Effector memory CD4-positive, alpha-beta T cell (primary cell): ENCODE data around the gene BRPF1.

Experiments
- DNase-seq, 3 donors: peaks; one replicate each; pipeline ENCODE4 v3.0.0-alpha.2; 2020
- H3K27ac ChIP-seq: 2 replicates; pipeline ENCODE4 v1.7.0; 2013; ENCODE audit warnings: mild to moderate bottlenecking, low read length, moderate library complexity; ENCODE audit not compliant: insufficient read depth, poor library complexity, severe bottlenecking
- H3K27me3 ChIP-seq: replicated peaks from 2 replicates; pipeline ENCODE4 v1.7.0; 2013; ENCODE audit warnings: mild to moderate bottlenecking, low read length; ENCODE audit not compliant: insufficient read depth, control insufficient read depth, poor library complexity, severe bottlenecking
- H3K36me3 ChIP-seq: 2 replicates; pipeline ENCODE4 v1.7.0; 2013; ENCODE audit warnings: mild to moderate bottlenecking, low read length, moderate library complexity; ENCODE audit not compliant: control insufficient read depth, insufficient read depth
- H3K4me1 ChIP-seq: 2 replicates; pipeline ENCODE4 v1.7.0; 2013; ENCODE audit warnings: low read length, mild to moderate bottlenecking; ENCODE audit not compliant: control insufficient read depth, insufficient read depth, poor library complexity, severe bottlenecking
- H3K4me3 ChIP-seq: 2 replicates; pipeline ENCODE4 v1.7.0; 2013; ENCODE audit warnings: low read length, low read depth, mild to moderate bottlenecking; ENCODE audit not compliant: insufficient read depth, poor library complexity, severe bottlenecking
- H3K9me3 ChIP-seq: 2 replicates; pipeline ENCODE4 v1.7.0; 2013; ENCODE audit warnings: mild to moderate bottlenecking, low read length, moderate library complexity; ENCODE audit not compliant: control insufficient read depth

The BRPF1 gene

DNA sequence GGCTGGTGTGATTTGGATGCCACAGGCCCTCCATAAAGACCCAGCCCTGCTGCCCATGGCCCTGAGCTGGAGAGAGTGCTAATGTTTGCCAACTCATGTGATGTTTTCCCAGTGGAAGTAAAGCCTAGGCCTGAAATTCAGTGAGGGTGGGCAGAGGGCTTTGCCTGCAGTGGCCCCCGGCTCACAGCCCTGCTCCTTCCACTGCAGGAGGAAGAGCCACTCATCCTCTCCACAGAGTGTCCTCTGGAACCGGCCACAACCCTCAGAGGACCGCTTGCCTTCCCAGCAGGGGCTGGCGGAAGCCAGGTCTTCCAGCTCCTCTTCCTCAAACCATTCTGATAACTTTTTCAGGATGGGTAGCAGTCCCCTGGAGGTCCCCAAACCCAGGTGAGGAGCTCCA is 41.8 kb upstream of the BRPF1 start:
- no peak for DNase-seq
- peaks cover 98% of the 10 kb centered on the region for H3K36me3 ChIP-seq

GRCh38 chr3:9690451-9691450 is 40.8 kb upstream of the BRPF1 start:
- no peak for DNase-seq
- no peak overlapping the region for H3K27ac ChIP-seq
- H3K4me3 ChIP-seq, result no peak overlapping the region
- no peaks in the 10 kb centered on the region for H3K9me3 ChIP-seq
- no peaks in the 10 kb centered on the region for H3K27me3 ChIP-seq
- no peaks in the 10 kb centered on the region for H3K4me1 ChIP-seq
- H3K36me3 ChIP-seq, result peaks cover 98% of the 10 kb centered on the region

More for the DNA sequence above, 41.8 kb upstream of the BRPF1 start:
- Histone ChIP-seq H3K4me3 (no peak overlapping the region), H3K4me1 (no peaks in the 10 kb centered on the region), H3K9me3 (no peaks in the 10 kb centered on the region), H3K27me3 (no peaks in the 10 kb centered on the region), H3K27ac (no peak overlapping the region)

DNA sequence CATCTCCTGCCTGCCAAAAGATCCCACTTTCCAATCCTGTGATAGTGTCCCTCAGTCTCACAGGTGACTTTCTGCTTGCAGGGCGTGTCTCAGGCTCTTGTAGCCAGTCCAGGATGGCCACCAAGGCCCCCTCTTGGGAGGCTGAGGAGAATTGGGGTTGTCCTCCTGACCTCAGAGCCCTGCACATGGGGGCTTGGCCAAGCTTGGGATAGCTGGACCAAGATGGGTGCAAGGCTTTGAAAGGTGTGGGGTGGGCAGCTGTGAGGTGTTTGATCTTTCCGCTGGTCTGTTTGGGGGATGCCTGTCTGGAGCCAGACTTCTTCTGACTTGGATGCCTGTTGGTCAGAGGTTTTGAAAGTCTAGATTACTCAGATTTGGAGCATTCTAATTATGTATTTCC is 39.9 kb upstream of the BRPF1 start:
- no peak overlapping the region for H3K4me3 ChIP-seq
- H3K4me1 ChIP-seq, result no peaks in the 10 kb centered on the region
- no peak for DNase-seq
- H3K36me3 ChIP-seq, result peaks cover 91% of the 10 kb centered on the region
- no peaks in the 10 kb centered on the region for H3K9me3 ChIP-seq
- H3K27ac ChIP-seq, result no peak overlapping the region
- no peaks in the 10 kb centered on the region for H3K27me3 ChIP-seq

GRCh38 chr3:9692416-9692815 is 39.1 kb upstream of the BRPF1 start:
- Histone ChIP-seq H3K4me1 (no peaks in the 10 kb centered on the region), H3K4me3 (no peak overlapping the region), H3K27ac (no peak overlapping the region), H3K9me3 (no peaks in the 10 kb centered on the region), H3K27me3 (no peaks in the 10 kb centered on the region), H3K36me3 (peaks cover 92% of the 10 kb centered on the region)
- DNase-seq, result no peak

- Histone ChIP-seq H3K27me3 (no peaks in the 10 kb centered on the region), H3K4me3 (no peak overlapping the region), H3K9me3 (no peaks in the 10 kb centered on the region), H3K4me1 (no peaks in the 10 kb centered on the region), H3K27ac (no peak overlapping the region), H3K36me3 (peaks cover 71% of the 10 kb centered on the region)
- no peak for DNase-seq
Measured at GRCh38 chr3:9695345-9695744, 36.2 kb upstream of the BRPF1 start.

DNA sequence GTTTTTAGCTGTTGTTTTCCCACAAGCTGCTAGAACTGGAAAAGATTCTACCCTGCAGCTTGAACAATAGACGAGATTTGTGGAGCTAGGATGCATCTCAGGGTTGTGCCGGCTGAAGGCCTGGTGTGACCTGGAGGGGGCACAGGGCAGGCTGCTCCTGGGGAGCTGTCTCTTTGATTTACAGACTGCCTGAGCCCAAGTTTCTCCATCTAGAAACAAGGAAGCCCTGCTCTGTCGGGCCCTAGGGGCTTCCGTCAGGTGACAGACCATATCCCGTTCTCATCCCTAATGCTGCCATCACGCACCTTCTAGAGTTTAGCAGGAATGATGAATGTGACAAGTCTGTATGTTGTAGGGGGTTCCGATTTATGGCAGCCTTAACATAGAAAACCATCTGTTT is 35.8 kb upstream of the BRPF1 start:
- Histone ChIP-seq H3K36me3 (peaks cover 67% of the 10 kb centered on the region), H3K4me1 (no peaks in the 10 kb centered on the region), H3K9me3 (no peaks in the 10 kb centered on the region), H3K27ac (no peak overlapping the region), H3K27me3 (no peaks in the 10 kb centered on the region), H3K4me3 (no peak overlapping the region)
- DNase-seq, result no peak

DNA sequence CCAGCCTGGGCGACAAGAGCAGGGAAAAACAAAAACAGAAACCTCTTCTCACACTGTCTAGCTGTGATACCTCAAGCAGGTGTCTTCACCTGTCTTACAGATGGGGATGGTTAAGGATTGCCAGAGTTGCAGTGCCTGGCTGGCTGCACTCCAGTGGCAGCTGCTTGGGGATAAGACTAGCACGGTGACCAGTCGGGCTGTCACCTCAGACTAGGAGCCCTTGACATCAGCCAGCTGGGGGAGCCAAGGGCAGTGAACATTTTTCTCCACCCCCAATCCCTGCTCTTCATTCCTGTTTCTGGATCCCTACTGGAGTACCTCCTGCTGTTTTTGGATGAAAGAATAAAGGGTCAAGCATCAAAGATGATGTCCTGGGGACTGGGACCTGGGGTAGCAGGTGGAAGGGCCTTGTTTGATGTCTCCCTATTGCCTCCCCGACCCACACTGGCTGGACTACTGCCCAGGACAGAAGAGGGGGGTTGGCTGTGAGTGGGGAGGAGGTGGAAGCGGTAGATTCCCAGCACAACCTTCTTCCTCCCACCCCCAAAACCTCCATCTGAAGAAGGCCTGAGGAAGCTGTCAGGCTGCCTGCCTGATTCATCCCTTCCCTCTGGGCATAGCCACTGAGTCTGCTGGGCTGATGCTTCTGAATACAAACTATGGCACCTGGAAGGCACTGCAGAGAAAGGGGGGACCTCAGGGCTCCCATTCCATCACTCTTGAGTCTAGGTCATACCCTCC is 34.9 kb upstream of the BRPF1 start:
- Histone ChIP-seq H3K9me3 (no peaks in the 10 kb centered on the region), H3K27me3 (no peaks in the 10 kb centered on the region), H3K27ac (no peak overlapping the region), H3K4me1 (no peaks in the 10 kb centered on the region), H3K4me3 (no peak overlapping the region), H3K36me3 (peaks cover 62% of the 10 kb centered on the region)
- no peak for DNase-seq

- H3K27ac ChIP-seq, result no peak overlapping the region
- no peaks in the 10 kb centered on the region for H3K9me3 ChIP-seq
- no peaks in the 10 kb centered on the region for H3K27me3 ChIP-seq
- no peak overlapping the region for H3K4me3 ChIP-seq
- DNase-seq, result no peak
- H3K36me3 ChIP-seq, result peaks cover 50% of the 10 kb centered on the region
- no peaks in the 10 kb centered on the region for H3K4me1 ChIP-seq
Measured at GRCh38 chr3:9697892-9698291, 33.6 kb upstream of the BRPF1 start.

- H3K4me3 ChIP-seq, result no peak overlapping the region
- H3K27me3 ChIP-seq, result no peaks in the 10 kb centered on the region
- peaks cover 46% of the 10 kb centered on the region for H3K36me3 ChIP-seq
- H3K4me1 ChIP-seq, result no peaks in the 10 kb centered on the region
- DNase-seq, result no peak
- H3K9me3 ChIP-seq, result no peaks in the 10 kb centered on the region
- no peak overlapping the region for H3K27ac ChIP-seq
Measured at GRCh38 chr3:9698293-9698692, 33.2 kb upstream of the BRPF1 start.

GRCh38 chr3:9700536-9700935 is 31.0 kb upstream of the BRPF1 start:
- Histone ChIP-seq H3K9me3 (no peaks in the 10 kb centered on the region), H3K27ac (no peak overlapping the region), H3K4me1 (peaks cover 14% of the 10 kb centered on the region), H3K36me3 (peaks cover 25% of the 10 kb centered on the region), H3K27me3 (peaks cover 9% of the 10 kb centered on the region), H3K4me3 (no peak overlapping the region)
- DNase-seq, result no peak
